Measurements from ENCODE around the gene GALNTL6. TPM values are rescaled to one million over a fixed set of nuclear protein-coding genes. Genes with fewer than 3 reads are reported as not detected.

The GALNTL6 gene
- total RNA-seq, 1 donor from 2014 or later: 0.61 TPM

GRCh38 chr4:173044340-173044739 lies 1231.1 kb downstream of the GALNTL6 start:
- H3K27ac ChIP-seq (ENCODE audit: low read depth, low read length): no peak overlapping the region
- H3K27me3 ChIP-seq (ENCODE audit: insufficient read depth, low read length): no peaks in the 10 kb centered on the region
- Mint-ChIP-seq H3K4me3 (ENCODE audit: unreplicated experiment) (no peak overlapping the region), H3K27ac (ENCODE audit: unreplicated experiment) (no peak overlapping the region), H3K27me3 (ENCODE audit: low read depth, unreplicated experiment) (no peaks in the 10 kb centered on the region), H3K9me3 (ENCODE audit: unreplicated experiment) (peaks cover 7% of the 10 kb centered on the region), H3K4me1 (ENCODE audit: low read depth, unreplicated experiment) (peaks cover 3% of the 10 kb centered on the region), H3K36me3 (ENCODE audit: low read depth, unreplicated experiment) (no peaks in the 10 kb centered on the region)
- no peak for DNase-seq (ENCODE audit: low read depth)
- no peak overlapping the region for H2AFZ ChIP-seq (ENCODE audit: low read depth, low read length)
- no peaks in the 10 kb centered on the region for H3K36me3 ChIP-seq (ENCODE audit: insufficient read depth, low read length)
- no peak overlapping the region for H3K4me2 ChIP-seq (ENCODE audit: low read length)
- H3K79me2 ChIP-seq (ENCODE audit: insufficient read depth, low read length): no peaks in the 10 kb centered on the region
- no peak overlapping the region for H3K9ac ChIP-seq (ENCODE audit: low read length)
- no peaks in the 10 kb centered on the region for H3K4me1 ChIP-seq (ENCODE audit: insufficient read depth, low read length)
- H3K4me3 ChIP-seq (ENCODE audit: insufficient read depth, low read depth, low read length): no peak overlapping the region
- FAIRE-seq: no peak
- TF ChIP-seq CTCF (IDR thresholded peaks at IDR 0.05; ENCODE audit: insufficient read depth, low read depth, low read length) (no peak), EZH2 (IDR thresholded peaks at IDR 0.05; ENCODE audit: insufficient read depth, low read length) (no peak)
- H3K9me3 ChIP-seq (ENCODE audit: insufficient read depth, low read depth, low read length): no peaks in the 10 kb centered on the region
- H4K20me1 ChIP-seq (ENCODE audit: insufficient read depth, low read length): no peaks in the 10 kb centered on the region

GRCh38 chr4:173045571-173045970 lies 1232.4 kb downstream of the GALNTL6 start:
- Histone ChIP-seq H3K27ac (ENCODE audit: low read depth, low read length) (no peak overlapping the region), H3K4me3 (ENCODE audit: insufficient read depth, low read depth, low read length) (no peak overlapping the region), H3K27me3 (ENCODE audit: insufficient read depth, low read length) (no peaks in the 10 kb centered on the region), H3K9ac (ENCODE audit: low read length) (no peak overlapping the region), H3K4me2 (ENCODE audit: low read length) (no peak overlapping the region), H3K36me3 (ENCODE audit: insufficient read depth, low read length) (no peaks in the 10 kb centered on the region), H3K4me1 (ENCODE audit: insufficient read depth, low read length) (no peaks in the 10 kb centered on the region), H4K20me1 (ENCODE audit: insufficient read depth, low read length) (no peaks in the 10 kb centered on the region), H2AFZ (ENCODE audit: low read depth, low read length) (no peak overlapping the region), H3K79me2 (ENCODE audit: insufficient read depth, low read length) (no peaks in the 10 kb centered on the region), H3K9me3 (ENCODE audit: insufficient read depth, low read depth, low read length) (no peaks in the 10 kb centered on the region)
- Mint-ChIP-seq H3K4me3 (ENCODE audit: unreplicated experiment) (no peak overlapping the region), H3K27me3 (ENCODE audit: low read depth, unreplicated experiment) (no peaks in the 10 kb centered on the region), H3K27ac (ENCODE audit: unreplicated experiment) (no peak overlapping the region), H3K4me1 (ENCODE audit: low read depth, unreplicated experiment) (peaks cover 3% of the 10 kb centered on the region), H3K36me3 (ENCODE audit: low read depth, unreplicated experiment) (no peaks in the 10 kb centered on the region), H3K9me3 (ENCODE audit: unreplicated experiment) (peaks cover 7% of the 10 kb centered on the region)
- FAIRE-seq (no peak), DNase-seq (ENCODE audit: low read depth) (no peak)
- TF ChIP-seq EZH2 (IDR thresholded peaks at IDR 0.05; ENCODE audit: insufficient read depth, low read length) (no peak), CTCF (IDR thresholded peaks at IDR 0.05; ENCODE audit: insufficient read depth, low read depth, low read length) (no peak)

DNA sequence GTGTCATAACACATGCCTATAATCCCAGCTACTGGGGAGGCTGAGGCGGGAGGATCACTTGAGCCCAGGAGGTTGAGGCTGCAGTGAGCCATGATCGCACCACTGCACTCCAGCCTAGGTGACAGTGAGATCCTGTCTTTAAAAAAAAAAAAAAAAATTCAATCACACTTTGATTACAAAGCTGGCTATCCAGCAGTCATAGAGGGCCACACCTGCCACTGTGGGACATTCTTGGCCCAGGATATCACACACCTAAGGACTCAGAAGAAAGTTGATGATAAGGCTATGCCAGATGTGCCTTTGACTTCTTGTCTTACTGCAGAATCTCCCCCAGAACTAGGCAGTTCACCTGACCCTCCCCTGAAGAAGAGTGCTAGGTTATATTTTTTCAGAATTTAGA lies 1232.9 kb downstream of the GALNTL6 start:
- Histone ChIP-seq H3K4me2 (ENCODE audit: low read length) (no peak overlapping the region), H3K36me3 (ENCODE audit: insufficient read depth, low read length) (no peaks in the 10 kb centered on the region), H3K9me3 (ENCODE audit: insufficient read depth, low read depth, low read length) (no peaks in the 10 kb centered on the region), H4K20me1 (ENCODE audit: insufficient read depth, low read length) (no peaks in the 10 kb centered on the region), H3K79me2 (ENCODE audit: insufficient read depth, low read length) (no peaks in the 10 kb centered on the region), H3K4me3 (ENCODE audit: insufficient read depth, low read depth, low read length) (no peak overlapping the region), H3K9ac (ENCODE audit: low read length) (no peak overlapping the region), H3K27me3 (ENCODE audit: insufficient read depth, low read length) (no peaks in the 10 kb centered on the region), H3K4me1 (ENCODE audit: insufficient read depth, low read length) (no peaks in the 10 kb centered on the region), H2AFZ (ENCODE audit: low read depth, low read length) (no peak overlapping the region), H3K27ac (ENCODE audit: low read depth, low read length) (no peak overlapping the region)
- Mint-ChIP-seq H3K9me3 (ENCODE audit: unreplicated experiment) (peaks cover 7% of the 10 kb centered on the region), H3K27ac (ENCODE audit: unreplicated experiment) (no peak overlapping the region), H3K4me3 (ENCODE audit: unreplicated experiment) (no peak overlapping the region), H3K36me3 (ENCODE audit: low read depth, unreplicated experiment) (no peaks in the 10 kb centered on the region), H3K27me3 (ENCODE audit: low read depth, unreplicated experiment) (no peaks in the 10 kb centered on the region), H3K4me1 (ENCODE audit: low read depth, unreplicated experiment) (peaks cover 6% of the 10 kb centered on the region)
- DNase-seq (ENCODE audit: low read depth) (no peak), FAIRE-seq (no peak)
- TF ChIP-seq EZH2 (IDR thresholded peaks at IDR 0.05; ENCODE audit: insufficient read depth, low read length) (no peak), CTCF (IDR thresholded peaks at IDR 0.05; ENCODE audit: insufficient read depth, low read depth, low read length) (no peak)
